ENCODE measurements around the gene CAPN6.

Gene CAPN6

DNA sequence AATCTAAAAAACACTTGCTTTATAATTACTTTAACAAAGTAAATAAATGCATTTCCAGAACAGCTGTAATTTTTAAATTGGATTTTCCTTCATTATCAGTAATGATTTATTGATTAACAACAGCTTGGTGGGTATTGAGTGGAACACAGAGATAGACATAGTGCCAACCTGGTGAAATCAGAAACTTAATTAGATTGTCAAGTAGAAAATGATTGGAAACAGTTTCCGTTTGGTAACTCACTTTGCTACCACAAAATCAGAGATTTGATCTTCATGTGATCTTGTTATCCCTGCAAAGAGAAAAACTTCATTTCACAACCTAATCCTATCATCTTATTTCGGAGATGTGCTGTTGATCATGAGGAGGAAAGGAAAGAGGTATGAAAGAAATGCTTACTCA is 70.8 kb downstream of the CAPN6 start:
- DNase-seq: no peak
